ENCODE results near the gene ATXN7.

GRCh38 chr3:63980019-63980418, 116.4 kb downstream of the ATXN7 start:
- TF ChIP-seq CTCF (IDR thresholded peaks at IDR 0.05) (no peak), POLR2A (IDR thresholded peaks at IDR 0.05) (no peak), EP300 (IDR thresholded peaks at IDR 0.05) (no peak)

Data from stomach (tissue), 4 donors.